Spleen (tissue), 11 donors: Measurements from ENCODE around the gene LMOD1. TPM values are rescaled to one million over a fixed set of nuclear protein-coding genes. Genes with fewer than 3 reads are reported as not detected.
"Not testable (repeated sequence)": the region's sequence is repeated elsewhere in the genome, so short reads cannot be mapped to it uniquely, and the experiment has no call there.

ENCODE experiments used
- DNase-seq: peaks from one replicate; pipeline ENCODE4 v3.0.0-alpha.2; 2020
- H3K27ac ChIP-seq, 8 donors: fragments of 200-600 bp; sonication (generic) in 7 of 8; 1 replicate in 4 of 8; 2 replicates in 4 of 8; pipeline versions ENCODE4 v1.5.0 to v1.8.0; 2016 to 2021; ENCODE audit warnings: inconsistent platforms in 4 of 8, mild to moderate bottlenecking in 4 of 8, moderate library complexity in 1 of 8
- H3K27me3 ChIP-seq, 7 donors: fragments of 200-600 bp; sonication (generic) in 6 of 7; replicated peaks in 1 of 7; 1 replicate in 4 of 7; 2 replicates in 3 of 7; pipeline versions ENCODE4 v1.5.0 to v1.8.0; 2016 to 2021; ENCODE audit warnings: inconsistent platforms in 3 of 7, mild to moderate bottlenecking in 1 of 7
- H3K36me3 ChIP-seq, 6 donors: fragments of 200-600 bp; sonication (generic) in 5 of 6; 1 replicate in 4 of 6; 2 replicates in 2 of 6; pipeline versions ENCODE4 v1.5.0 to v1.8.0; 2016 to 2021; ENCODE audit warnings: inconsistent platforms in 2 of 6
- H3K4me1 ChIP-seq, 6 donors: fragments of 200-600 bp; sonication (generic) in 5 of 6; 1 replicate in 3 of 6; 2 replicates in 3 of 6; pipeline versions ENCODE4 v1.5.0 to v1.8.0; 2016 to 2021; ENCODE audit warnings: inconsistent platforms in 3 of 6
- H3K4me3 ChIP-seq, 8 donors: fragments of 200-600 bp; sonication (generic) in 7 of 8; 1 replicate in 4 of 8; 2 replicates in 4 of 8; pipeline versions ENCODE4 v1.5.0 to v1.8.0; 2016 to 2021; ENCODE audit warnings: inconsistent platforms in 4 of 8, mild to moderate bottlenecking in 4 of 8, moderate library complexity in 2 of 8
- H3K9me3 ChIP-seq, 8 donors: fragments of 200-600 bp; sonication (generic) in 7 of 8; 1 replicate in 4 of 8; 2 replicates in 4 of 8; pipeline versions ENCODE4 v1.5.0 to v1.8.0; 2016 to 2021; ENCODE audit warnings: inconsistent platforms in 4 of 8
- CTCF ChIP-seq, 11 experiments: fragments of 200-600 bp in 7 of 11; fragments of 450-650 bp in 4 of 11; sonication (generic) in 4 of 11; IDR thresholded peaks in 8 of 11; conservative IDR thresholded peaks in 3 of 11; 1 replicate in 7 of 11; 2 replicates in 4 of 11; pipeline versions ENCODE4 v1.4.0 to v1.8.0; 2016 to 2021; ENCODE audit warnings: antibody characterized with exemption in 11 of 11, inconsistent platforms in 4 of 11, mild to moderate bottlenecking in 1 of 11
- POLR2A ChIP-seq, 3 donors: fragments of 450-650 bp; IDR thresholded peaks; one replicate each; pipeline ENCODE4 v1.5.1; 2017; ENCODE audit warnings: antibody characterized with exemption in 3 of 3, mild to moderate bottlenecking in 1 of 3
- POLR2AphosphoS5 ChIP-seq, 3 donors: sonication (generic); formaldehyde crosslinking; IDR thresholded peaks; one replicate each; pipeline ENCODE4 v1.5.1; 2017; ENCODE audit warnings: antibody characterized with exemption in 3 of 3
- WGBS, 5 donors: extraction: QIAGEN DNeasy Blood & Tissue Kit in 3 of 5; methylation state at CpG; one replicate each; pipeline versions ENCODE4 v1.1.5 to v1.1.7; 2013 to 2018; 5-methylcytosine and 5-hydroxymethylcytosine counted together
- intact Hi-C: fragments of 100-400 bp; cut with DNase I; formaldehyde crosslinking; loops from one replicate; pipeline ENCODE4 v1.15.0; 2023; ENCODE audit warnings: low total_unique reads
- polyA plus RNA-seq, 3 donors: library from polyadenylated mRNA; stranded (reverse); fragments of 200-250 nt; gene quantifications; one replicate each; pipeline ENCODE4 v1.2.1, GENCODE V29; 2013
- total RNA-seq, 7 donors: library from RNA; depleted of rRNA in 3 of 7; stranded (reverse); fragments of >200 nt in 3 of 7; fragmentation: NEBNext Ultra II Directional in 4 of 7; extraction: Animal tissue kit (Norgen Biotek cat#: 25700) in 4 of 7; gene quantifications; one replicate each; pipeline versions ENCODE4 v1.1.0 to v1.2.1, GENCODE V29; 2016 to 2021
- donor health status: healthy with polysubstance abuse.
- donor health status: DM: no; HTN: no; CAD: no; lungs with moderate emphysema.
- donor health status: DM: no; HTN: no; CAD: no.
- donor health status: Bipolar disorder and iron deficiency.
- donor health status: healthy.
- donor health status: DM: no; HTN: no; CAD: no.
- donor health status: DM: yes; HTN: yes; CAD: no.

LMOD1 gene
- total and polyA plus RNA-seq, 10 donors, result 4.2 to 21.0 (median 11.2) TPM

- Histone ChIP-seq H3K9me3 (no peaks in the 10 kb centered on the region), H3K27ac (no peak overlapping the region), H3K36me3 (peaks cover 2 to 100% (median 95%) of the 10 kb centered on the region in 6 donors), H3K4me3 (no peak overlapping the region), H3K27me3 (no peaks in the 10 kb centered on the region), H3K4me1 (no peaks in the 10 kb centered on the region)
- DNase-seq, result no peak
- WGBS, 5 donors, result 86 to 91% (median 88%) methylated on average over 5 of the region's 5 CpGs
- intact Hi-C loops, result no loop called here
- TF ChIP-seq POLR2A (IDR thresholded peaks at IDR 0.05), result no peak
- TF ChIP-seq CTCF (IDR thresholded peaks at IDR 0.05 in 8 of 11, conservative IDR thresholded peaks at IDR 0.05 in 3 of 11), result no peak
- no peak for TF ChIP-seq POLR2AphosphoS5 (IDR thresholded peaks at IDR 0.05)
Measured at GRCh38 chr1:201966171-201966570, 19.8 kb upstream of the LMOD1 start.

- Histone ChIP-seq H3K27ac (no peak overlapping the region), H3K36me3 (peaks cover 2 to 99% (median 95%) of the 10 kb centered on the region in 6 donors), H3K27me3 (no peaks in the 10 kb centered on the region), H3K9me3 (no peaks in the 10 kb centered on the region), H3K4me1 (no peaks in the 10 kb centered on the region), H3K4me3 (no peak overlapping the region)
- no peak for TF ChIP-seq POLR2AphosphoS5 (IDR thresholded peaks at IDR 0.05)
- TF ChIP-seq CTCF (IDR thresholded peaks at IDR 0.05 in 8 of 11, conservative IDR thresholded peaks at IDR 0.05 in 3 of 11), result no peak
- no peak for TF ChIP-seq POLR2A (IDR thresholded peaks at IDR 0.05)
- 88 to 92% (median 90%) methylated on average over 1 of the region's 1 CpG for WGBS, 5 donors
- DNase-seq, result no peak
- intact Hi-C loops, result no loop called here
Measured at GRCh38 chr1:201964261-201964660, 17.9 kb upstream of the LMOD1 start.

GRCh38 chr1:201962382-201962781, 16.0 kb upstream of the LMOD1 start:
- H3K4me3 ChIP-seq, H3K27me3 ChIP-seq, H3K9me3 ChIP-seq, intact Hi-C loops, DNase-seq, H3K27ac ChIP-seq, H3K4me1 ChIP-seq: not testable (repeated sequence)
- WGBS, 5 donors, result 92 to 96% (median 95%) methylated on average over 10 of the region's 10 CpGs
- peaks cover 7 to 99% (median 96%) of the 10 kb centered on the region in 6 donors for H3K36me3 ChIP-seq

- intact Hi-C loops, result no loop called here
- H3K36me3 ChIP-seq, result peaks cover 5 to 64% (median 59%) of the 10 kb centered on the region in 6 donors
Measured at GRCh38 chr1:201958348-201958747, 12.0 kb upstream of the LMOD1 start.

More at GRCh38 chr1:201958348-201958747, 12.0 kb upstream of the LMOD1 start:
- 86 to 95% (median 90%) methylated on average over 5 of the region's 5 CpGs for WGBS, 5 donors
- no peak for DNase-seq
- H3K4me3 ChIP-seq, result no peak overlapping the region
- no peaks in the 10 kb centered on the region for H3K27me3 ChIP-seq
- peaks cover 12 to 27% (median 20%) of the 10 kb centered on the region in 6 donors for H3K4me1 ChIP-seq
- no peak for TF ChIP-seq POLR2AphosphoS5 (IDR thresholded peaks at IDR 0.05)
- no peak for TF ChIP-seq POLR2A (IDR thresholded peaks at IDR 0.05)
- TF ChIP-seq CTCF (IDR thresholded peaks at IDR 0.05 in 8 of 11, conservative IDR thresholded peaks at IDR 0.05 in 3 of 11), result no peak
- H3K27ac ChIP-seq, result no peak overlapping the region
- H3K9me3 ChIP-seq, result no peaks in the 10 kb centered on the region
